HCT116 (cell line): ENCODE measurements around the gene ITGB1BP1.

Experiments used
- TF ChIP-seq, protein P1 (sequence below): IDR thresholded peaks from 2 replicates; pipeline ENCODE4 v1.6.1; 2012; ENCODE audit warnings: low read depth
- TF ChIP-seq, protein P2 (sequence below), 3 experiments: fragments of 200-600 bp in 1 of 3; sonication (generic) in 1 of 3; IDR thresholded peaks in 2 of 3; conservative IDR thresholded peaks in 1 of 3; 2 replicates each; pipeline ENCODE4 v1.5.1; 2012 to 2017; ENCODE audit warnings: low read depth in 2 of 3, low read length in 2 of 3, antibody characterized with exemption in 1 of 3, borderline replicate concordance in 1 of 3, control low read depth in 1 of 3, mild to moderate bottlenecking in 1 of 3, mixed read lengths in 1 of 3, mixed run types in 1 of 3, moderate library complexity in 1 of 3; ENCODE audit not compliant: insufficient read depth in 1 of 3

DNA sequence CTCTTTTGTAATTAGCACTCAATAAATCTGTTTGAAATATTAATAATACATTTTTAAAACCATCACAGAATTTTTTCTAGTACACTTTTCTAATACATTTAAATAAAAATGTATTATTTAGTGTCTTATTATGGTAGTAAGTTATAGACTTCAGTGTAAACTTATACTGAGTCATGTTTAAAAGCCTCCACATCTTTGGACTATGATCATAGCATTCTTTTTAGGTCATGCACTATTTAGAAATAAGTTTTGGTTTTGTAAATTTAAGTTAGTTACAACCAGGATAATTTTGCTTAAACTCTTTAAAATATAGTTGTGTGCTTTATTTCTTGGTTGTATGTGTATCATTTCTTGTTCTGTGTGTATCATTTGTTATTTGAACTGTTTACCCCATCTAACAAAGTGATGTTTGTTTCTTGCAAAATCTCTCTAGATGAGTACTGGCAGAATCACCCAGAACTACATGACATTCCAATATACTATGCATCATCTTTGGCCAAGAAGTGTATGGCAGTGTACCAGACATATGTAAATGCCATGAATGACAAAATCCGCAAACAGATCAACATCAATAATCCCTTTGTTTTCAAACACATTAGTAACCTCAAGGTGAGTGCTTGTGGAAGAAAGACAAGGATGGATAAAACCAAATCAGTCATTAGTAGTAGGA lies 16.9 kb upstream of the ITGB1BP1 start:
- TF ChIP-seq, protein P1, sequence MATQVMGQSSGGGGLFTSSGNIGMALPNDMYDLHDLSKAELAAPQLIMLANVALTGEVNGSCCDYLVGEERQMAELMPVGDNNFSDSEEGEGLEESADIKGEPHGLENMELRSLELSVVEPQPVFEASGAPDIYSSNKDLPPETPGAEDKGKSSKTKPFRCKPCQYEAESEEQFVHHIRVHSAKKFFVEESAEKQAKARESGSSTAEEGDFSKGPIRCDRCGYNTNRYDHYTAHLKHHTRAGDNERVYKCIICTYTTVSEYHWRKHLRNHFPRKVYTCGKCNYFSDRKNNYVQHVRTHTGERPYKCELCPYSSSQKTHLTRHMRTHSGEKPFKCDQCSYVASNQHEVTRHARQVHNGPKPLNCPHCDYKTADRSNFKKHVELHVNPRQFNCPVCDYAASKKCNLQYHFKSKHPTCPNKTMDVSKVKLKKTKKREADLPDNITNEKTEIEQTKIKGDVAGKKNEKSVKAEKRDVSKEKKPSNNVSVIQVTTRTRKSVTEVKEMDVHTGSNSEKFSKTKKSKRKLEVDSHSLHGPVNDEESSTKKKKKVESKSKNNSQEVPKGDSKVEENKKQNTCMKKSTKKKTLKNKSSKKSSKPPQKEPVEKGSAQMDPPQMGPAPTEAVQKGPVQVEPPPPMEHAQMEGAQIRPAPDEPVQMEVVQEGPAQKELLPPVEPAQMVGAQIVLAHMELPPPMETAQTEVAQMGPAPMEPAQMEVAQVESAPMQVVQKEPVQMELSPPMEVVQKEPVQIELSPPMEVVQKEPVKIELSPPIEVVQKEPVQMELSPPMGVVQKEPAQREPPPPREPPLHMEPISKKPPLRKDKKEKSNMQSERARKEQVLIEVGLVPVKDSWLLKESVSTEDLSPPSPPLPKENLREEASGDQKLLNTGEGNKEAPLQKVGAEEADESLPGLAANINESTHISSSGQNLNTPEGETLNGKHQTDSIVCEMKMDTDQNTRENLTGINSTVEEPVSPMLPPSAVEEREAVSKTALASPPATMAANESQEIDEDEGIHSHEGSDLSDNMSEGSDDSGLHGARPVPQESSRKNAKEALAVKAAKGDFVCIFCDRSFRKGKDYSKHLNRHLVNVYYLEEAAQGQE: no peak
- TF ChIP-seq, protein P2, sequence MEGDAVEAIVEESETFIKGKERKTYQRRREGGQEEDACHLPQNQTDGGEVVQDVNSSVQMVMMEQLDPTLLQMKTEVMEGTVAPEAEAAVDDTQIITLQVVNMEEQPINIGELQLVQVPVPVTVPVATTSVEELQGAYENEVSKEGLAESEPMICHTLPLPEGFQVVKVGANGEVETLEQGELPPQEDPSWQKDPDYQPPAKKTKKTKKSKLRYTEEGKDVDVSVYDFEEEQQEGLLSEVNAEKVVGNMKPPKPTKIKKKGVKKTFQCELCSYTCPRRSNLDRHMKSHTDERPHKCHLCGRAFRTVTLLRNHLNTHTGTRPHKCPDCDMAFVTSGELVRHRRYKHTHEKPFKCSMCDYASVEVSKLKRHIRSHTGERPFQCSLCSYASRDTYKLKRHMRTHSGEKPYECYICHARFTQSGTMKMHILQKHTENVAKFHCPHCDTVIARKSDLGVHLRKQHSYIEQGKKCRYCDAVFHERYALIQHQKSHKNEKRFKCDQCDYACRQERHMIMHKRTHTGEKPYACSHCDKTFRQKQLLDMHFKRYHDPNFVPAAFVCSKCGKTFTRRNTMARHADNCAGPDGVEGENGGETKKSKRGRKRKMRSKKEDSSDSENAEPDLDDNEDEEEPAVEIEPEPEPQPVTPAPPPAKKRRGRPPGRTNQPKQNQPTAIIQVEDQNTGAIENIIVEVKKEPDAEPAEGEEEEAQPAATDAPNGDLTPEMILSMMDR (IDR thresholded peaks at IDR 0.05 in 2 of 3, conservative IDR thresholded peaks at IDR 0.05 in 1 of 3; ENCODE audit: borderline replicate concordance in 1 of 3, insufficient read depth in 1 of 3, low read depth in 2 of 3, low read length in 2 of 3): no peak
